ENCODE results near the gene NOL11.
"Not testable (repeated sequence)": the region's sequence is repeated elsewhere in the genome, so short reads cannot be mapped to it uniquely, and the experiment has no call there.

NOL11 gene

GRCh38 chr17:67711916-67712315, 5.8 kb upstream of the NOL11 start:
- DNase-seq = no peak

DNA sequence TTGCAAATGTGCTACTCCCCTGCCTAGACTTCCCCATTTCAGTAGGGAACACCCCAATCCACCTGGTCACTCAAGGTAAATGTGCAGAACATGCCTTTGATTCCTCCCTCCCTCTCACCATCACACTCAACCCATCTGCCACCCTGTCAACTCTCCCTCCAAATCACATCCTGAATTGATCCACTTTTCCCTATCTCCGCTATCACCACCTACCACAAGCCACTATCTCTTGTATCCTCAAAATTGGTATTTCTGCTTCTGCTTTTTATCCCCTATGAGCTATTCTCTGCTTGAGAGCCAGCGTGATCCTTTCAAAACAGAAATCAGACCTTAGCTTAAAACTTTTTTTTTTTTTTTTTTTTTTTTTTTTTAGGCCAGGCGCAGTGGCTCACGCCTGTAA, 5.4 kb upstream of the NOL11 start:
- no peak for DNase-seq

GRCh38 chr17:67713169-67713568, 4.6 kb upstream of the NOL11 start:
- DNase-seq = no peak

DNA sequence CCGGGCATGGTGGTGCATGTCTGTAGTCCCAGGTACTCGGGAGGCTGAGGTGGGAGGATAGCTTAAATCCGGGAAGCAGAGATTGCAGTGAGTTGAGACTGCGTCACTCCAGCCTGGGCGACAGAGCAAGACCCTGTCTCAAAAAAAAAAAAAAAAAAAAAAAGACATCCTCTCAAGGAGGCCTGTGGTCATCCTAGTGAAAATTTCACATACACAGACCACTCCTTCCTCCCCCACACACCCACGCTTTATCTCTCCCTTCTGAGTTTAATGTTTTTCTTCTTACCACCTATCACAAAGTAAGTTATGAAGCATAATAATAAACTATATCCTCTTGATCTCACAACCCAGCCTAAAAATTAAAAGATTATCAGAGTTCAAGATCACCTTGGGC, 1.3 kb upstream of the NOL11 start:
- DNase-seq = no peak

GRCh38 chr17:67717192-67717623, 528 bp upstream of the NOL11 start:
- DNase-seq = no peak

DNA sequence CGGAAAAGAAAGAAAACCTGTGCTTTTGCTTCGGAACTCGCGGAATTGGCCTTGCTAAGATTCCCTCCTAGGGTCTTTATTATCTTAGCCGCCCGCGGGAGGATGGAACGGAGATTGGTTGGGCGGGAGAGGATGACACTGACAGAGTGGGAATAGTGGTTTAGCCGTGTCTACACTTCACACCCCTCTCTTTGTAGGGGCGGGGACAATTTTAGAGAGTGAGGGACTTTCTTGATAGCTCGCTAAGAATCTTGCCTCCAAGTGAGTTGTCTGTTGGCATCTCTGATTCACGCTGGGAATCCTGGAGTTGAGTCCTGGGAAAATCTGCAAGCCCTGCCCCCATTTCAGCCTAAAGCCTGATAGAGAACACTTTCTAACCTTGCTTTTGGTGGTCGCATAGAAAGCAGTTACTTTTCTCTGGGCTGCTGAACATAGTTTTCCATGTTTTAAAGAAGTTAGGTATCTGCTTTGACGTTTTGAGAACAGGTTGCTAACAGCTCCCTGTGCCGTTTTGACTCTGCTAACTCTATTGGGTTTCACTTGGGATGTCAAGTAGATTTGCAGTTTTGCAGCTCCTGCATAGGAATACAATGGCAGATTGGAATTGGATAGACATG, 697 bp downstream of the NOL11 start:
- peak; percentile 25 for DNase-seq

GRCh38 chr17:67725373-67725791, 7.6 kb downstream of the NOL11 start:
- no peak for DNase-seq

DNA sequence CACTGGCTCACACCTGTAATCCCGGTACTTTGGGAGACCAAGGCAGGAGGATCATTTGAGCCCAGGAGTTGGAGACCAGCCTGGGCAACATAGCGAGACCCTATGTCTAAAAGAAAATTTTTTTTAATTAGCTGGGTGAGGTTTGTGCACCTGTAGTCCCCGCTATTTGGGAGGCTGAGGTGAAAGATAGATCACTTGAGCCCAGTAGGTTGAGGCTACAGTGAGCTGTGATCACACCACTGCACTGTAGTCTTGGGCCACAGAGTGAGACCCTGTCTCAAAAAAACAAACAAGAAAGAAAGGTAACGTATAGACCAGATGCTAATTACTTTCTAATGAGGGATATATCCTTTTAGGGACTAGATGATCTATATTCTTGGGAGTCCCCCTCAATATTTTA, 8.1 kb downstream of the NOL11 start:
- no peak for DNase-seq

DNA sequence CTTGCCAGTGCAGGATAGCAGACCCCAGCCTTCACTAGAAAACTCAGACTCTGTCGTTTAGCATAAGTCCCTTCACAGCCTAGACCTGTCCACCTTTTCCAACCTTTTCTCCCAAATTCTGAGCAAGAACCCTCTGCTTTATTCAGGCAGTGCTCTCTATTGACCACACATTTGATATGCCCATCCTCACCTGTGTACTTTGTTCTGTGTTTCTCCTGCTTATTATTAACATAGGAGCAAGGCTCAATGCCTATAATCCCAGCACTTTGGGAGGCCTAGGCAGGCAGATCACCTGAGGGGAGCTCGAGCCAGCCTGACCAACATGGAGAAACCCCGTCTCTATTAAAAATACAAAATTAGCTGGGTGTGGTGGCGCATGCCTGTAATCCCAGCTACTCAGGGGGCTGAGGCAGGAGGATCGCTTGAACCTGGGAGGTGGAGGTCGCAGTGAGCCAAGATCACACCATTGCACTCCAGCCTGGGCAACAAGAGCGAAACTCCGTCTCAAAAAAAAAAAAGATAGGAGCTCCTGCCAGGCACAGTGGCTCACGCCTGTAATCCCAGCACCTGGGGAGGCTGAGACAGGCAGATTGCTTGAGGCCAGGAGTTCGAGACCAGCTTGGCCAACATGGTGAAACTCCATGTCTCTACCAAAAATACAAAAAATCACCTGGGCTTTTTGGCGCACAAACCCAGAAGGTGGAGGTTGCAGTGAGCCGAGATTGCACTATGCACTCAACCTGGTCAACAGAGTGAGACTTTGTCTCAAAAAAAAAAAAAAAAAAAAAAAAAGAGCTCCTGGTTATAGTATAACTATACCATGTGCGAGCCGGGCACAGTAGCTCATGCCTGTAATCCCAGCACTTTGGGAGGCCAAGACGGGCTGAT, 9.7 kb downstream of the NOL11 start:
- not testable (repeated sequence) for DNase-seq

DNA sequence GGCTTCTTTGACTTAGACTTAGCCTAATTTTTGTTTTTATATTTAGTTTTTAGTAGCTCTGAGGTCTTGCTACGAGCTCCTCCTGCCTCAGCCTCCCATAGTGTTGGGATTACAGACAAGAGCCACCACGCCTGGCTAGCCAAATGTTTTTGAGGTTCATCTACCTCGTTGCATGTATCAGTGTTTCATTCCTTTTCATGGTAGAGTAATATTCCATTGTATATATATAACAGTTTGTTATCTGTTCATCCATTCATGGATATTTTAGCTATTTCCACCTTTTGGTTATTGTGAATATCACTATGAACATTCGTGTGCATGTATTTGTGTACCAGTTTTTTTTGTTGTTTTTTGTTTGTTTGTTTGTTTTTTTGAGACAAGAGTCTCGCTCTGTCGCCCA, 12.2 kb downstream of the NOL11 start:
- DNase-seq = no peak

DNA sequence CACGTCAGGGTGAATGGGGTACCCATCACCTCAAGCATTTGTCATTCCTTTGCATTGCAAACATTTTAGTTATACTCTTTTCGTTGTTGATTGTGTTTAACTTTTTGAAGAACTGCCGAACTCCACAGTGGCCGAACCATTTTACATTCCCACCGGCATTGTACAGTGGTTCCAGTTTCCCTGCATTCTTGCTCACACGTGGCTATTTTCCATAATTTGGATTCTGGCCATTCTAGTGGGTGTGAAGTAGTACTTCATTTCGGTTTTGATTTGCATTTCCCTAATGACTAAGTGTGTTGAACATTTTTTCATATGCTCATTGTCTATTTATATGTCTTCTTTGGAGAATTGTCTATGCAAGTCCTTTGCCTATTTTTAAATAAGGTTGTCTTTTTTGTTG, 13.0 kb downstream of the NOL11 start:
- no peak for DNase-seq

DNA sequence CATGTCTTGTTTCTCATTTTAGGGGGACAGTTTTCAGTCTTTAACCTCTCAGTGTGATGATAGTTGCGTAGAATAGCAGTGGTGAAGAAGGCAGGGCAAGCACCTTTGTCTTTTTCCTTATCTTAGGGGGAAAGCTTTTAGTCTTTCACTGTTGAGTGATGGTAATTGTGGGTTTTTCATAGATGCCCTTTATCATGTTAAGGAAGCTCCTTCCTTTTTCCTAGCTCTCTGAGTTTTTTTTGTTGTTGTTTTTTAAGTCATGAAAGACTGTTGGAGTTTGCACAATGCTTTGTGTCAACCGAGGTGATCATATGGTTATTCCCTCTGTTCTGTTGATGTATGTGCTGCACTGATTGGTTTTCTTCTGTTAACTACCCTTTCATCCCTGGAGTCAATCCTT, 15.7 kb downstream of the NOL11 start:
- DNase-seq = no peak

DNA sequence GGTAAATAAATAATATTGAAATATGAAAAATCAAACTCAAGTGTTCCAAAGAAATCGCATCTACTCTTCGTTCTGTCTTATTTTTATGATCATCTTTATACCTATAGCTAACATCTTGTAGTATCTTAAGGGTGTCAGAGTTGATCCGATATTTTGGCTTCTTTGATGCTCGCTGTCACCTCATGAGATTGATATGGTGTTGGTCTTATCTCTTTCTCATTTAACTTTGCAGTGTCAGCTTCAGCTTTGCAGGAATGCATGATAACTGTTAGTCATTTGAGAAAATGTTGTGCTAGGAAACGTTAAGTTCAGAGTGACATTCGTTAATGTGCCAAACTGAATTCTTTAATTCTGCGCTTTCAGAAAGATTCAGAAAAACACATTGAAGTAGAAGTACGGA, 19.4 kb downstream of the NOL11 start:
- DNase-seq = no peak

GRCh38 chr17:67742025-67742424, 24.3 kb downstream of the NOL11 start:
- no peak for DNase-seq

GRCh38 chr17:67746704-67747571, 29.2 kb downstream of the NOL11 start:
- no peak for DNase-seq

DNA sequence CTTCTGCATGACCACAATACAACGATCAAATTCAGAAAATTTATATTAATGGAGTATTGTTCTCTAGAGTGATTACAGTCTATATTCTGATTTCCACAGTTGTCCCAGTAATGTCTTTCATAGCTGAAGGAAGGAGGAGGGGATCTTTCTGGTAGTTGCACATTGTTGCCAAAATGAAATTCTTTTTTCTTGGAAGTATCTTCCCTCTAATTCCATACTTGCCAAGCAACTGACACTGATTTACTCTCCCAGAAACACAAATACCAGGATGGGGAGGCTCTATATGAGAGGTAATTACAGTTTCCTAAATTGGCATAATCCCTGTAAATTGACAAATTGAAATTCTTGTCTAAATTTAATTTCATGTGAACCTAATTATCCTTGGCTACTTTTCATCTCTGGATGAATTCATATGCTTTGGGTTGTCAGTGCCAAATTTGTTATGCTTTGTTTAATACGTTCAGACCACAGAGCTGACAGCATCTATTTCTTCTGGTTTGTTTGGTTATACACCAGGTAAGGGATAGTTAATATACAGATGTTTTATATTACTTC, 30.0 kb downstream of the NOL11 start:
- no peak for DNase-seq

GRCh38 chr17:67750067-67750466, 32.3 kb downstream of the NOL11 start:
- no peak for DNase-seq

- DNase-seq = no peak
Observed at GRCh38 chr17:67751101-67752074, 33.7 kb downstream of the NOL11 start.

DNA sequence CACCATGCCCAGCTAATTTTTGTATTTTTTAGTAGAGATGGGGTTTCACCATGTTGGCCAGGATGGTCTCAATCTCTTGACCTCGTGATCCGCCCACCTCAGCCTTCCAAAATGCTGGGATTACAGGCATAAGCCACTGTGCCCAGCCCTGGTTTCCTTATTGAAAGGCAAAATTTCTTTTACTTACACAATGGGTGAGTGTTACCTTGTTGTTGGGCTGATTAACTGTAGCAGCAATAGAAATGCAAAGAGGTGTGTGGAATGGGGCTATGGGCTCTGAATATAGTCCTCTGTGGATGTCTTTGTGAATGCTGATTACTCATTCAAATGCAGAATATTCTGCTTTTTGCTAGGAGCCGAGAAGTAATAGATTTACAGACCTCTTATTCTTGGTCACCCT, 34.4 kb downstream of the NOL11 start:
- not testable (repeated sequence) for DNase-seq

DNA sequence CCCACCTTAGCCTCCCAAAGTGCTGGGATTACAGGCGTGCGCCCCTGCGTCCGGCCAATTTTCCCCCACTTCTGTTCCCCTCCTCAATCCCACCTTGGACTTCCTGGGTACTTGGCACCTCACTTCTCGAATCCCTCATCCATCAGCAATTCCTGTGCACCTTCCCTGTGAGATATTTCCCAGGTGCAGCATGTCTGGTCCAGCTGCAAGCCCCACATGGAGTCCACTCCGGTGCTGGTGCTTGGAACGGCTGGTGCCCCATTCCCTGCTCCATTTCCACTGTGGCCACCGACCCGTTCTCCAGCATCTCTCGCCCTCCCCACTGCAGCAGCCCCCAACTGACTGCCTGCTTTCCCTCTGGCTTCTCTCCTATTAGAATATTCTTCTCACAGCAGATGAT, 35.3 kb downstream of the NOL11 start:
- DNase-seq = no peak

DNA sequence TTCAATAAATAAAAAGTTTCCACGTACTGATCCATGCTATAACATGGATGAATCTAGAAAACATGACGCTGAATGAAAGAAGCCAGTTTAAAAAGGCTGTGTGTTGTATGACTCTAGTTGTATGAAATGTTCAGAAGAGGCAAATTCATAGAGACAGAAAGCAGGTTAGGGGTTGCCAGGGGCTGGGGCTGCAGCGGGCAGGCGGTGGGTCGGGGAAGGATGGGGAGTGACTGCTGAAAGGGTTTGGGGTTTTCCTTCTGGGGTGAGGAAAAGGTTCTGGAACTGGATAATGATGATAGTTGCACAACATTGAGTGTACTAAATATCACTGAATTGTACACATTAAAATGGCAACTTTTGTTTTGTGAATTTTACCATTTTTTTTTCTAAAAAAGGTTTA, 36.3 kb downstream of the NOL11 start:
- no peak for DNase-seq

GRCh38 chr17:67754686-67755085, 37.0 kb downstream of the NOL11 start:
- DNase-seq = not testable (repeated sequence)

All from effector CD4-positive, alpha-beta T cell (primary cell).